Esophagus squamous epithelium (tissue), 4 donors: ENCODE data around the gene EED.

Experiments
- POLR2A ChIP-seq, 4 donors: fragments of 450-650 bp; IDR thresholded peaks; one replicate each; pipeline ENCODE4 v1.6.1; 2017; ENCODE audit warnings: antibody characterized with exemption in 4 of 4, mild to moderate bottlenecking in 4 of 4, moderate library complexity in 3 of 4
- TF ChIP-seq, protein P1 (sequence below), 6 experiments: fragments of 450-650 bp in 4 of 6; fragments of 200-600 bp in 2 of 6; sonication (generic) in 2 of 6; IDR thresholded peaks; one replicate each; pipeline ENCODE4 v1.5.1; 2016 to 2019; ENCODE audit warnings: antibody characterized with exemption in 6 of 6, mild to moderate bottlenecking in 4 of 6, moderate library complexity in 4 of 6

DNA sequence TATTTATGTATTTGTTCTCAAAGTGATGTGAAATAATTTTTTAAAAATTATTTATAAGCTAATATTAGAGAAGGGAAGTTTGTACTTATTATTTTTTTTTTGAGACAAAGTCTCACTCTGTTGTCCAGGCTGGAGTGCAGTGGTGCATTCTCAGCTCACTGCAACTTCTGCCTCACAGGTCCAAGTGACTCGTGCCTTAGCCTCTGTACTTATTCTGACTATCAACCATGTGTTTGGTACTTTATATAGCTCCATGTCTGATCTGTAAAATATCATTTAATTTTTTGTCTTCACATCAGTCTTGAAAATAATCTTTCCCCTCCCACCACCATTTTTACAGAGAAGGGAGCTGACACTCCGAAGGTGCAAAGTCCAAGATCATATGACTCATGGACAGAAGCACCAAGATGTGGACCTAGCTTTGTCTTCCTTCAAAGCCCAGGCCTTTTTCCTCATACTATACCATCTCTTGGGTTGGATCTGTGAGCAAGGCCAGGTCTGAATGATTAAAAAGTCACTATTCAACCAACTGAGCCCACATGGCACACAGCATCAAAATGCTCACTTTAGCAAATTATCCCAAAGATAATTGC lies 32.4 kb upstream of the EED start:
- no peak for TF ChIP-seq POLR2A (IDR thresholded peaks at IDR 0.05)
- TF ChIP-seq, protein P1, sequence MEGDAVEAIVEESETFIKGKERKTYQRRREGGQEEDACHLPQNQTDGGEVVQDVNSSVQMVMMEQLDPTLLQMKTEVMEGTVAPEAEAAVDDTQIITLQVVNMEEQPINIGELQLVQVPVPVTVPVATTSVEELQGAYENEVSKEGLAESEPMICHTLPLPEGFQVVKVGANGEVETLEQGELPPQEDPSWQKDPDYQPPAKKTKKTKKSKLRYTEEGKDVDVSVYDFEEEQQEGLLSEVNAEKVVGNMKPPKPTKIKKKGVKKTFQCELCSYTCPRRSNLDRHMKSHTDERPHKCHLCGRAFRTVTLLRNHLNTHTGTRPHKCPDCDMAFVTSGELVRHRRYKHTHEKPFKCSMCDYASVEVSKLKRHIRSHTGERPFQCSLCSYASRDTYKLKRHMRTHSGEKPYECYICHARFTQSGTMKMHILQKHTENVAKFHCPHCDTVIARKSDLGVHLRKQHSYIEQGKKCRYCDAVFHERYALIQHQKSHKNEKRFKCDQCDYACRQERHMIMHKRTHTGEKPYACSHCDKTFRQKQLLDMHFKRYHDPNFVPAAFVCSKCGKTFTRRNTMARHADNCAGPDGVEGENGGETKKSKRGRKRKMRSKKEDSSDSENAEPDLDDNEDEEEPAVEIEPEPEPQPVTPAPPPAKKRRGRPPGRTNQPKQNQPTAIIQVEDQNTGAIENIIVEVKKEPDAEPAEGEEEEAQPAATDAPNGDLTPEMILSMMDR (IDR thresholded peaks at IDR 0.05): no peak
